Stimulated activated CD8-positive, alpha-beta memory T cell treated with anti-CD3 and anti-CD28 coated beads, Interleukin-4, amount 100 ng/mL, for 48 hours (primary cell): Measurements from ENCODE around the gene C17orf114.
A peak's percentile ranks its signal among the peaks of the same experiment; 100 is the strongest.
"Not testable (repeated sequence)": the region's sequence is repeated elsewhere in the genome, so short reads cannot be mapped to it uniquely, and the experiment has no call there.

Experiments
- DNase-seq: peaks from one replicate; pipeline ENCODE4 v3.0.0-alpha.2; 2020

The C17orf114 gene

GRCh38 chr17:4802228-4802627 is at the start of gene C17orf114:
Gene C17orf114 (minus strand): TSS chr17:4802328.
- no peak for DNase-seq

- no peak for DNase-seq
Measured at GRCh38 chr17:4851084-4851483, 49.0 kb upstream of the C17orf114 start.

GRCh38 chr17:4850246-4850645 is 48.1 kb upstream of the C17orf114 start:
- no peak for DNase-seq

GRCh38 chr17:4849011-4849536 is 46.9 kb upstream of the C17orf114 start:
- DNase-seq = no peak

GRCh38 chr17:4846635-4847390 is 44.7 kb upstream of the C17orf114 start:
- no peak for DNase-seq

GRCh38 chr17:4845118-4845517 is 43.0 kb upstream of the C17orf114 start:
- DNase-seq = no peak

GRCh38 chr17:4843321-4844000 is 41.3 kb upstream of the C17orf114 start:
- DNase-seq = no peak

GRCh38 chr17:4842376-4842775 is 40.2 kb upstream of the C17orf114 start:
- DNase-seq = no peak

GRCh38 chr17:4840893-4841242 is 38.7 kb upstream of the C17orf114 start:
- DNase-seq = peak; percentile 47

GRCh38 chr17:4839965-4840892 is 38.1 kb upstream of the C17orf114 start:
- DNase-seq = no peak

- no peak for DNase-seq
Measured at GRCh38 chr17:4839221-4839620, 37.1 kb upstream of the C17orf114 start.

GRCh38 chr17:4838309-4838785 is 36.2 kb upstream of the C17orf114 start:
- no peak for DNase-seq

- DNase-seq = no peak
Measured at GRCh38 chr17:4837471-4838308, 35.6 kb upstream of the C17orf114 start.

GRCh38 chr17:4836221-4836620 is 34.1 kb upstream of the C17orf114 start:
- DNase-seq = no peak

- DNase-seq = no peak
Measured at GRCh38 chr17:4834681-4835020, 32.5 kb upstream of the C17orf114 start.

GRCh38 chr17:4833941-4834680 is 32.0 kb upstream of the C17orf114 start:
- peak; percentile 34 for DNase-seq

- DNase-seq = peak; percentile 88
Measured at GRCh38 chr17:4833178-4833940, 31.2 kb upstream of the C17orf114 start, which contains the start of gene MINK1. Gene MINK1 (plus strand): TSS chr17:4833340. CDS start chr17:4833584, 244 bp downstream.

- DNase-seq = not testable (repeated sequence)
Measured at GRCh38 chr17:4832829-4833177, 30.7 kb upstream of the C17orf114 start.

- no peak for DNase-seq
Measured at GRCh38 chr17:4827399-4827798, 25.3 kb upstream of the C17orf114 start.

- DNase-seq = no peak
Measured at GRCh38 chr17:4823373-4824089, 21.4 kb upstream of the C17orf114 start.
